GM12801 (cell line): Measurements from ENCODE around the gene ARL4C.

Experiments
- TF ChIP-seq, protein P1 (sequence below): IDR thresholded peaks from one replicate; pipeline ENCODE4 v1.5.1; 2011; ENCODE audit warnings: control low read depth; ENCODE audit not compliant: insufficient read length; ENCODE audit errors: extremely low read depth

The ARL4C gene

DNA sequence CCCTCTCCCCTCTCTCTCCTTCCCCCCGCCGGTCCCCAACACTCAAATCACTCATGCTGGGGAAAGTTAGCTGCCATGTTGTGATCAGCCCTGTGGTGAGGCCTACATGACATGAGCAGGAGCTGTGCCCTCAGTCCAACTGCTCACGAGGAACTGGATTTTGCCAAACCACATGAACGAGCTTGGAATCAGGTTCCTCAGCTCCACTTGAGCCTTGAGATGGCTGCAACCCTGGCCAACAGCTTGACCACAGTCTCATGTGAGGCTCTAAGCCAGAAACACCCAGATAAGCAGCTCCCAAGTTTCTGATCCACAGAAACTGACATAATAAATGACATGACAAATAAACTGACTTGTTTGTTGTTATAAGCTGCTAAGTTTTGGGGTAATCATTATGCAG is 38.4 kb downstream of the ARL4C start:
- TF ChIP-seq, protein P1, sequence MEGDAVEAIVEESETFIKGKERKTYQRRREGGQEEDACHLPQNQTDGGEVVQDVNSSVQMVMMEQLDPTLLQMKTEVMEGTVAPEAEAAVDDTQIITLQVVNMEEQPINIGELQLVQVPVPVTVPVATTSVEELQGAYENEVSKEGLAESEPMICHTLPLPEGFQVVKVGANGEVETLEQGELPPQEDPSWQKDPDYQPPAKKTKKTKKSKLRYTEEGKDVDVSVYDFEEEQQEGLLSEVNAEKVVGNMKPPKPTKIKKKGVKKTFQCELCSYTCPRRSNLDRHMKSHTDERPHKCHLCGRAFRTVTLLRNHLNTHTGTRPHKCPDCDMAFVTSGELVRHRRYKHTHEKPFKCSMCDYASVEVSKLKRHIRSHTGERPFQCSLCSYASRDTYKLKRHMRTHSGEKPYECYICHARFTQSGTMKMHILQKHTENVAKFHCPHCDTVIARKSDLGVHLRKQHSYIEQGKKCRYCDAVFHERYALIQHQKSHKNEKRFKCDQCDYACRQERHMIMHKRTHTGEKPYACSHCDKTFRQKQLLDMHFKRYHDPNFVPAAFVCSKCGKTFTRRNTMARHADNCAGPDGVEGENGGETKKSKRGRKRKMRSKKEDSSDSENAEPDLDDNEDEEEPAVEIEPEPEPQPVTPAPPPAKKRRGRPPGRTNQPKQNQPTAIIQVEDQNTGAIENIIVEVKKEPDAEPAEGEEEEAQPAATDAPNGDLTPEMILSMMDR = no peak

DNA sequence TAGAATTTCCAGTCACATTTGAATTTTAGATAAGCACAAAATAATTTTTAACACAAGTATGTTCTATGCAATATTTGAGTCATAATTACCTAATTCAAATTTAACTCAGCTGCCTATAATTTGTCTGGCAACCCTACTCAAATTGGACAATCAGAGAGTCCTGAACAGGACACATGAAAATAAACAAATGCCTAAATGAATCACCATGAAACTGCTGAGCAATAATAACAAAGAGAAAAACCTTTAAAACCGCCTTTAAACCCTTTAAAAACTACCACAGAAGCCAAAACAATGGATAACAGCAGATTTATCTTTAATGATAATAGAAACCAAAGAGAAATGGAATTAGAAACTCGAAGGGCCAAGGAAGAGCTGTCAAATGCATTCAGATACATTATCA is 39.5 kb downstream of the ARL4C start:
- TF ChIP-seq, protein P1 = no peak

DNA sequence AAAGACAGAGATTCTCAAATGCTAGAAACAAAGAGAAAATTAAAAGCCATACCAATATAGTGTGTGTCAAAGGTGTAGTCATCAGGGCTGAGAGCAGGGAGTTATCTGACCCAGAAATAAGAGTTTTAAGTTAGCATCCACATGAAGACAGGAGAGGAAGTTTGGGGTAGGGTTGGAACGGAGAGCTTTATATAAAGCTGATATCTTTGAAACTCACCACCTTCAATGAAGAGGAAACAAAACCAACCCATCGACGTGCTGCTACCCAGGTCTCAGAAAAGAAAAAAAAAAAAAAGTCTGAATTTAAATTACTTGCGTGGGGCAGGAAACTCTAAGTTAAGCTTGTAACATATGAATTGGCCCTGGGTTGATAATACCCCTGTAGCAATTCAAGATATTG is 42.4 kb downstream of the ARL4C start:
- TF ChIP-seq, protein P1 = no peak

DNA sequence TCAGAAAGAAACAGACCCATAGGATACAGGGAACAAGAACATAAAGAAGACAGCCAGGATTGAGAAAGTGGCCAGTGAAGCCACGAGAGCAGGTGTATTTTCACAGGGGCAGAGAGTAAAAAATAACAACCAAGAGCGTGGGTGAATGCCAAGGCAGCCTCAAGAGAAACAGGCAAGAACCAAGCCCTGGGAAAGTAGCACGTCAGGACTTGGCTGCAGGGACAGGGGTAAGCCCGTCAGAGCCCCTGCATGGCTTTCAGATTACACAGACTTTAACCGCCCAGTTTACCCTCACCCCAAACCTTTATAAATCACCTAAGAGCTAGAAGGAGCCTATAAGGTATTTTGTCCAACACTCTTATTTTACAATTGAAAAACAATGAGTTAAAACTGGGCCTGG is 43.7 kb downstream of the ARL4C start:
- TF ChIP-seq, protein P1 = no peak

DNA sequence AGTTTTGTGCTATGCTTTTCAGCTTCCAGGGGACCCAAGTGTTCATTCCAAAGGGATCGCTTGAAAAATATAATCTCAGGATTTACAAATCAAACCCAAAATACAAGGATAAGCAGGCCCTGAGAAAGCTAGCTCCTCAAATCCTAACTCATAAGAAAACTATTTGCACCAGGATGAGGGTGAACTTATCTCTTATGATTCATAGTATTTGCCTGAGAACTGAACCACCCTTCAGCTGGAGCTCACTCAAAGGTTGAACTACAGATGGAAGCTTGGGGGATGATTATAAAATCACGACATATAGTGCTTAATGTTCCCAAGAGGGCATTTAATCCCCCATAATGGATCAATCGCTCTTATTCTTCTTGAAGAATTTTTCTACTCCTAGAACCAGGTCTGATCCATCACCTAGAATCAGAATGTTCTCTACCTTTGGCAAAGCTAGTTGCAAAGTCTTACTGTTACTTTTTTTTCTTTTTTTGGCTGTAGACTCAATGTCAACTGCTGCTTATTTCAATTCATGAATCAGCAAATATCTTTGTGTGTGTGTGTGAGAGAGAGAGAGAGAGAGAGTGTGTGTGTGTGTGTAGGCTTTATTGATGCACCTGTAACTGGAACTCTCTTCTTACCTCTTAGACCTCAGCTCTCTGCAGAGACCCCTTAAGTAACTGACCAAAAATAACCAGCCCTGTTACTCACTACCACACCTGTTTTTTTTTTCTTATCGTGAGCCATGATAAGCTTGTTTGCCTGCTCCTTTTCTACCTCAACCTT is 44.8 kb downstream of the ARL4C start:
- TF ChIP-seq, protein P1 = no peak

DNA sequence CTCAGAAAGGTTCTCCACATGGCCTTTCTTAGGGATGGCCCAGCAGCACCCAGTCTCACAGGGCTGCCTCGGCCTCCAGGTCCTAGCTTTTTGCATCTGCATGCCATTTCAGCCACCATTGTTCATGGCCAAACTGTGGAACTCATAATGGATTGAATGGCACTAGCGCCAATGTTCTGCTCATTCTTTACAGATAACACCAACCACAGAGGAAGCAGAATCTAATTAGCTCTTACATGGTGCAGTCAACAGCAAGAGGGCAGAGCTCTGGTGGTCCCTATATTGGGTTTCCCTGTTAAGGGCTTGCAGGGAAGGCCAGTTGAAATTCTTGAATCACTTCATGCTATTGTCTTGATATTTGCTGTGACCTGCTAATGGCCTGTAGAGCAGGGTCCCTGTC is 45.6 kb downstream of the ARL4C start:
- TF ChIP-seq, protein P1 = no peak

DNA sequence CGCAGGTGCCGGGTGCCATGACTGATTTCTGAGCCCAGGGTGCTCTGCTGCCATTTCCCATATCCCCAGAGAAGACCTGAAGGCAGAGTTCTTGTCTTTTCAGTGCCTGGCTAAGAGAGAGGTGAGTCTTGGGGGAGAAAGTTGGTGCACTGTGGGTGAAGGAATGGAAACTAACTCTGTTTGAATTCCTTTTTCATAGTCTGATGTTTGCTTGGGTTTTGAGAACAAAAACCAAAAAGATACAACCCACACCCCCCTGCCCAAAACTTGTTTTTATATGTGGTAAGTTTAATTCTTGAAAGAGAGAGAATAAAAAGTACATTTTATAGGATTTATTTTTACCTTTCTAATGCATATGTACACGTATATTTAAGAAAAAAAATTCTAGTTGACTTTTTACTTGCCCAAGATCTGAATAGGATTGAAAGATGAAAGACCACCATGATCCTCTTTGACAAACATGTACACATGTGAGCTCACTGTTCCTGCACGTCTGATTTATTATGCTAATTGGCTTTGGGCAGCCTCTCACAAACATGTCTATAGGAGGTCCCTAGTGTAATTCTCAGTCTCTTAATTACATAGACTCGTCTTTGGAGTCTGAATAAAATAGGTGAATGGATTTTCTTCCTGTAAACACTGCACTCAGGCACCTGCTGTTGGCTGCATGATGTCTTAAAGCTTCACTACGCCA is 46.3 kb downstream of the ARL4C start:
- TF ChIP-seq, protein P1 = no peak
